NCI-H1092 (cell line): Measurements from ENCODE around the gene STK33.

Experiments
- DNase-seq: peaks from one replicate; lab custom pipeline; 2025; lab: John Stamatoyannopoulos, UW

Gene STK33

DNA sequence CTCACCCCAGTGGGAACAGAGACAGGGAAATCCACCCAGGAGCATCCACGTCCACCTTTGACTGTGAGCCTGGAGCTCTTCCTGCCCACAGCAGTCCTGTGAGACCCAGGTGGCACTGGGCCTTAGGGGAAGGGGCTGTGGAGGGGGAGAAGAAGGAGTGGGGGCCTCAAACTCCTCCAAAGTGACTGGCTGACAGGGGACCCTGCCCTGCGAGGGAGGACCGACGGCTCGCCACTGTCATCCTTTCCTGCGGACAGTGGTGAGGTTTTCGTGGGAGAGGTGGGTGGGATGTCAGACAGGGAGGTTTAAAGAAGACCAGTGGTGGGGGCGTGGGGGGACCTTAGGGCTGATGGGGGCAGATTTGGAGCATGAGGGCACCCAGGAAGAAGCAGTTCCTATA is 237.8 kb downstream of the STK33 start:
- no peak for DNase-seq

DNA sequence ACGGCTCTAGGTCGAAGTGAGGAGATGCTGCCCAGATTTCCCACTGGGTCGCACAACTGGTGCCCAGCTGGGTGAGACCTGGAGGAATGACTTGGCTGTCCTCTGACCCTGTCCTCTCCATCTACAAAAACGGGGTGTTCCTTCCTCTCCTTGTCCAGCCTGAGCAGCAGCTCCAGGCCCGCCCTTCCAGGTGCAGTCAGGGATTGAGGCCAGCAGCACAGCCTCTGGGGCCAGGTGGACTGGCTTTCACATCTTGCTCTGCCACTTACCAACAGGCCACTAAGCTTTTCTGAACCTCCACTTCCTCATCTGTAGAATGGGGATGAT is 238.6 kb downstream of the STK33 start:
- DNase-seq: no peak

GRCh38 chr11:8354622-8355415 is 239.2 kb downstream of the STK33 start:
- peak; percentile 36 for DNase-seq

- DNase-seq: no peak
Observed at GRCh38 chr11:8352876-8353505, 241.0 kb downstream of the STK33 start.

GRCh38 chr11:8352103-8352875 is 241.7 kb downstream of the STK33 start:
- no peak for DNase-seq

GRCh38 chr11:8351223-8351622 is 242.8 kb downstream of the STK33 start:
- no peak for DNase-seq

DNA sequence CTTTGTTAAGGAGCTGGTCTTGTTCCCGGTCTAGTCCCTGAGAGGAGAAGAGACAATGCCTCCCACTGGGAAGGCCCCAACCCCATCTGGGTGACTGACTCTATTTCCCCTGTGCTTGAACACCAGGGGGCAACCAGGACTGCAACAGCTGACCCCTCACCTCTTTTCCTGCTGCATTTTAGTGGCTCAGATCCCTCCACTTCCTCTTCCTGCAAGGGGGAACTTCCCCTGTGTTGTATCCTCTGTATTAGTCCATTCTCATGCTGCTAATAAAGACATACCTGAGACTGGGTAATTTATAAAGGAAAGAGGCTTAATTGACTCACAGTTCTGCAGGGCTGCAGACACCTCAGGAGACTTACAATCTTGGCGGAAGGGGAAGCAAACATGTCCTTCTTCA is 246.1 kb downstream of the STK33 start:
- DNase-seq: no peak

DNA sequence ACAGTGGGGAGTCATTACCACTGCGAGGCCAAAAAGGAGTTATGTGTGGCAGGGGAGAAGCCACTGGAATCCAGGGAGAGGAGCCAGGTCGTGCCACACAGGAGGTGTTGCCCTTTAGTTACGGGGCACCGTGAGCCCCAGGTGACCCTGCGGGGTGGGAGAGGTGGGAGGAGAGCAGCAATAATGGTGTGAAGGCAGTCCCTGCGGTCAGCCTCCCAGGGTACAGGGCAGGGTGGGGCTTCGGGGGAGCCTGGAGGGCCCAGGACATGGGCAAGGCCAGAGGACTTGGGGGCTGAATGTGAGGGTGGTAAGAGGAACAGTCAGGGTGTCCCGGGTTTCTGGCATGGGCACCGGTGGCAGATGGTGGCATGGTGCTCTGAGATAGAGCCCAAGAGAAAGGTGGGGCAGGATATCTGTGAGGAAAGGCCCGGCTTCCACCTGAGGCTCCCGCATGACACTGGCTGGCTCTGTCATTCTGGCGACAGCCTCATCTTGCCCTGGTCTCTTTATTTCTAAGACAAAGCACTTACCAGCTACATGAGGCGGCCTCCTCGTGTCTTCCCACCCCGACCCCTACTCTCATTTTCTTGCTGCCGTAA is 247.8 kb downstream of the STK33 start:
- no peak for DNase-seq

DNA sequence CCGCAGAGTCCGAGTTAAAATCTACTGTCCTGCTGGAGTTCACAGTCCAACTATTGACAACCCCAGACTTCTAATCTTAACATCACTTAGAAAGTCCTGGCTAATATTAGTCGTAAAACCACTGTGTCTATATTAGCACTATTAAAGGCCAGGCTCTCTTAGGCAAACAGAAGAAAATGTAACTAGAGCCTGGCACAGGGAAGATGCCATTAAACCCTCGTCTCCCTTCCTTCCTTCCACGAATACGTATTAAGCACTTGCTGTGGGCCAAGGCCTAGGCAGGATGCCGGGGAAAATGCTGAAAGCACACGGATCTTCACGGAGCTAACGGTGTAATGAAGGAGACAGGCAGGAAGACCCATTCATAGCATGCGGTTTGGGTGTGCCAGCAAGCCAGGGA is 248.8 kb downstream of the STK33 start:
- DNase-seq: no peak

GRCh38 chr11:8344346-8344745 is 249.7 kb downstream of the STK33 start:
- no peak for DNase-seq

DNA sequence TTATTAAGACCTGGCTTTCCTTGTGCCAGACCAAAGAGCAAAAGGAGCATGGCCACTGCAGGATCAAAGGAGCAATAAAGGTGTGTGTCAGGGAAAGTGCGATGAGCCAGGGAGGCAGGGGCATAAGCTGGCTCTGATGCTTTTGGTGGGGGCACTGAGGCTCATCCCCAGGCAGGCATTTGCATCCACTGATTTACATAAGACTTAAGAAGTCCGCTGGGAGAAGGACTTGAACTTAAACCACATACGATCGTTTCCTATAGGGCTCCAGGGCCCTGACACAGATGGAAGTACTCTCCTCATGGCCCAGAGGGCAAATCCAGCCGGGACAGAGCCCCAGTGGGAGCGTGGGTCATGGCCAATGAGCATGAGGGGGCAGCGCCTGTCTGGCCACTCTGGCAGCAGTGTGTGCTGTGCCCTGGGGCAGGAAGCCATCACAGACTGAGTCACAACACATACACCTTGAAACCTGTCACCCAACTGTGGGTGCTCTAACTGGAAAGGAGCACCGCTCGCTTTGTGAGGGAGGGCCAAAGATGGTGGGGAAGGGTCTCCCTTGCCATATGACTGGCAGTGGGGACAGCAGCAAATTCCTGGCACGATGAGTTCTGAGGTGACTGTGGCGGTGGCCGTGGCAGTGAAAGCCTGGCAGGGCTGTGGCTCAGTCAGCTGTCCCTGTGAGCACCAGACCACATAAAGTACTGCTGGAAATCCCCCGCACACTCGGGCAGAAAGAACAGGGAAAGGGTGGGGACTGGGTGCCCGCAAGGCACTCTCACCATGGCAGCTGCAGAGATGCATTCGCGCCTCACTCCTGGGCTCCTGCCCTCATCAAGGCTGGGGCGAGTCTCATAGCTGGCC is 251.0 kb downstream of the STK33 start:
- DNase-seq: no peak

- DNase-seq: no peak
Observed at GRCh38 chr11:8341996-8342395, 252.0 kb downstream of the STK33 start.
